ENCODE data around the gene MPPED2.

The MPPED2 gene

DNA sequence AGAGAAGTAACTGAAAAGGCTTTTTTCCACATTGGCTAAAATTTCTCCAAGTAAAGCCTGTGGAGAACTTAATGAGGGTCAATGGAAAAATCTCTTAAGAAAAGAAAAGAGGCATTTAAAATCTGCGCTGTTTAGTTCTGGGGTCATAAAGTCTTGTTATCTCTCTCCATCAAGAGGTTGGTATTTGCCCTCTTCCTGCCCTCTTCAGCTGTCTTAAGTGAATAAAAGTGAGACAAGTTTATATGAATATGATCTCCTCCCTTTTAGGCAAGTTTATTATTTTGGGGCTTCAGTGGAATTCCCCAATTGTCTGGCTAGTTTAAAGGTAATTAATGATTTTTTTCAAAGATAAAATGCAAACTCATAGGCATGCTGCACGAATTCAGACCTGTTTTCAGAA, 173.6 kb downstream of the MPPED2 start:
- DNase-seq (ENCODE audit: low spot score) = no peak

- no peak for DNase-seq (ENCODE audit: low spot score)
Measured at GRCh38 chr11:30411383-30411782, 174.8 kb downstream of the MPPED2 start.

GRCh38 chr11:30406978-30407762, 179.0 kb downstream of the MPPED2 start:
- DNase-seq (ENCODE audit: low spot score) = no peak

DNA sequence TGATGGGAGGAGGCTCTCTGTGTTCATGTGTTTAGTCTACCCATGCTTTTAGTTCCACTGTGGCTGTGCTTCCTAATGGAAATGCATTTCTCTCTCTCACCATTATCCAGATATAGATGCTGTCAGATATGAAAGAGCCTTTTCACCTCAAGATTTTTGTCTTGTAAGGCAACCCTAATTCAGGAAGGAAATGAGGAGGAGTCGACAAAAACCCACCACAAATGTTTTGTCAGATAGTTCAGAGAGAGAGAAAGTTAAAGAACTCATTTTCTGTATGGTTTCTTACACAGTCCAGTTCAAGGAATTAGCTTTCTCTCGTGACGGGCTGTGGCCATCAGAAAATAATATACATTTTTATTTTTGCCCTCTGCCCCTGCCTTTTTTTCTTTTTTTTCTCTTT, 180.8 kb downstream of the MPPED2 start:
- DNase-seq (ENCODE audit: low spot score) = no peak

- no peak for DNase-seq (ENCODE audit: low spot score)
Measured at GRCh38 chr11:30404136-30404535, 182.0 kb downstream of the MPPED2 start.

DNA sequence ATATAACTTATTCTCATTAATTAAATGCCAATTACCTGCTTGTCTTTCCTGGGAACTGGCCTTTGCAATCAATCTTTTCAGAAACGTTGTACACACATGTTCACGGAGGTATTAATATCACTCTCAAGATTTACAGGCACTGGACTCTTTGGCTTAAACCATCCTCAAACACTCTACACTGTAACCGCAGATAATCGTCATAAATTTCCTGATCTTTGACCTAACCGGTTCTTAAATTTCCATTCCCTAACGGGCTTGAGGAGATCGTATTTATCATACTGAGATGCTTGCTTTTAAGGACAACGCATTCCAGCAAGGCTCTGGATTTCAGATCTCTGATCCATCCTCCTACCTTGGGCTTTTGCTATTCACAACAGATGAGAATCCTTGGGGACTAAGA, 190.4 kb downstream of the MPPED2 start:
- no peak for DNase-seq (ENCODE audit: low spot score)

- DNase-seq (ENCODE audit: low spot score) = no peak
Measured at GRCh38 chr11:30393012-30393411, 193.1 kb downstream of the MPPED2 start.

- no peak for DNase-seq (ENCODE audit: low spot score)
Measured at GRCh38 chr11:30392221-30392784, 193.8 kb downstream of the MPPED2 start.

DNA sequence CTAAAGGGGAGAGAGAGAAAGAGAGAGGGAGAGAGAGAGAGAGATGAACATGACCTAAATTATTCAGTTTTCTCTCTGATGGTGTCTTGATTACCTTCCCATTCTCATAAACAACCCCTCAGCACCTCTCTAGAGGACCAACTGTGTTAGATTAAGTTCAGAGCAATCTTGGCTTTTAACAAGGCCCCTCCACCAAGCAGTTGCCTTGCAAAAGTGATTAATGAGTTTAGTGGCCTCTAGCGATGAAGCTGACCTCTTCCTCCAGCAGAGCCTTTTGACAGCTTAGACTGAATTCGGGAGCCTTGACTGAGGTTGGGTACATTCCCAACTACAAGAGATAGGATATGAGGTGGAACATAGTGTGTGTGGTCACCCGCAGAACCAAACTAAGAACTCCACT, 197.2 kb downstream of the MPPED2 start:
- DNase-seq (ENCODE audit: low spot score) = no peak

DNA sequence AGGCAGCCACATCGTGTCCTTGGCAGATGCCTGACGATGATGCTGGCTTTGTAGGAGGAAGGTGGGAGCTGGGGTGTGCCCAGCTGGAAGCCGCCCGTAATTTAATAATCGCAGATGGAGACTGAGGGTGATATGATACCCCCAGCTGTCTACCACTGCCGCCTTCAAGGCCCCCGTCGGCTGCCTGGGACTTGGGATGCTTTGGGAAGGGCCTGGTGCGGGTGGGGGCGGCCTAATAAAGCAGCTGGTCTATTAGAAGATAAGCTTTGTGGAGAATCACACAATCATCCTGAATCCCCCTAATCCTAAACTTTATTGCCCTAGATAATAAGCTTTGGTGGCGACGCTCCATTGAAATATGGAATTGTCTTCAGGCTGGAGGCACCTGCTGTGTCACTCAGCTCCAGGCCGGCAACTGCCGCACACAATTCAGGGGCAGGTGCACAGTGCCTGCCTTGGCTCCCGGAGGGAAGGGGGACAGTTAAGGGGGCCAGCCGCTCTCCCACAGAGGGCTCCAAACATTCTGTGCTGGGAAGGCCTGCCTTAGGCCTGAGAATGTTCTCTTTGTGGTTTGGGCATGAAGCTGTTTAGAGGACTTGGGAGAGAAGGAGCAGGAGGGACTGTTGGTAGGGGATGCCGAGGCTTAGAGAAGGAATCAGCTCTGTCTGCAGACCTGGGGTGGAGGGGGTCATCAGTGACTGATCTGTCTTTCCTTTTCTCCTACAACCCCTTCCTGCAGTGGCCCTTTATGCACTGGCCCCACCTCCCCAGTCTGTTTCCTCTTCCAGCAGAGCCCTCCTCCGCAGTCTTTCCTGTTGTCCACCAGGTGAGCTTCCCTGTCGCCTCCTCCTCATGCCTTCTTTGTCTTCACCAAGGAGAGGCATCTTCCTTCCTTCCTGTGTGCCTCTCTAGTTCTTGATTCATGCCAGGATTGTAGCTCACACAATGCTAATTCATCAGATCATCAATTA, 198.0 kb downstream of the MPPED2 start:
- DNase-seq (ENCODE audit: low spot score) = peak; percentile 69

DNA sequence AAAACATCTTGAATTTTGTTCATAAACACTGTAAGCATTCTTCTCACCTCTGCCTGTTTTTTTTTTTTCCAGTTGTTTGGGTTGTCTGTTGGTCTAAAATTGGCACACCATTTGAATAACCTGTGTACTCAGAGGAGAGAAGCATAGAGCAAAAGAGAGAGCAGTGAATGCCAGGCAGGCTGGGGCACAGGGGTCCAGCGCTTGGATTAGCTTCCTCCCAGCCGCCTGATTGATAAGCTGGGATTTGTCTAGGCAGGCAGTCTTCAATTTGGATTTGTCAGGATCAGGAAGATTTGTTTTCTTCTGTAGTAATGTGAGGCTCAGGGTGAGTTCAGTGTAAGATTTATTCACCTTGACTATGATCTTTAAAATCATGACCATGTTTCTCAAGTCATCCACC, 204.3 kb downstream of the MPPED2 start:
- peak; percentile 55 for DNase-seq (ENCODE audit: low spot score)

DNA sequence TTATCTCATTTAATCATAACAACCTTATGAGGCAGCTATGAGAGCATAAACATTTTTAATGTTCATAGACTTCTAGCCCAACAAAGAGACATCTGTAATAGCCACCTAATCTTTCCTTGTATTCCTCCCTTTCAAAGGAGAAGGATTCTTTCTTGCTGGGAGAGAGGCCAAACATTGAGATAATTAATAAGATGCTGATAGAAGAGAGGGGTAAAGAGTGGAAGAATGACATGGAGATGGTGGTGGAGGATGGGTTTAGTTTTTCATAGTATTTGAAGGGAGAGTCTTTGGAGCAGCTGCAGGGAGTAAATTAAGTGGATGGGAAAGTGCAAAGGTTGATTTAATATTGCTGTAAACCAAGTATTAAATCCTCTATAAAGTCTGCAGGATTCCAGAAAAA, 205.3 kb downstream of the MPPED2 start:
- no peak for DNase-seq (ENCODE audit: low spot score)

- DNase-seq (ENCODE audit: low spot score) = no peak
Measured at GRCh38 chr11:30377347-30377746, 208.8 kb downstream of the MPPED2 start.

DNA sequence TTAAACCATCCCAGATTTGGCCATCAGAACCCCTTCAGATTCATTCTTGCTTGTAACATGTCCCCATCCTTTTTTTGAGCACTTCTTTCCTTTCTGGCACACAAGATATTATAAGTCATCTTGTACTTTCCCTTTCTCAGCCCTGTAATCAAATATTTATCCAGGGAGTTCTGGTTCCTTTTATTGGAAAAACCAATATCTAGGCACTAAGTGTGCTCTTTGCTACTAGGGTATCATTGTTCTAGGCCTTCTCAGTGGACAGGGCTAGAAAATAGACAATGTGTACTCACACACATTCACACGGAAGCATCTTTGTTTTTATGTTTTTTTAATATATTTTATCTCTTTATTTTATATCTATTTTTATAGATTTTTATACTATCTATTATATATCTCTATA, 216.0 kb downstream of the MPPED2 start:
- DNase-seq (ENCODE audit: low spot score) = no peak

DNA sequence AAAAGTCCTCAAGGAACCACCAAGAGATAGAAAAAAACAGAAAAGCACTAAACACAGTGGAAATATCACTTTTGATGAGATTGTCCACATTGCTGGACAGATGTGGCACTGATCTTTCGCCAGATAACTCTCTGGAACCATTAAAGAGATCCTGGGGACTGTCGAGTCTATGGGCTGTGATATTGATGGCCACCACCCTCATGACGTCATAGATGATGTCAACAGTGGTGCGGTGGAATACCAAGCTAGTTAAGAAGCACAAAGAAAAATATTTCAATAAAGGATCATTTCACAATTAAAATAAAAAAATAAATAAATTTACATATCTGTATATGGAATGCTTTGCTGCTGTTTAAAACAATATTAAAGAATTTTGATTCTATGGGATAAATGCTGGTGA, 217.8 kb downstream of the MPPED2 start:
- DNase-seq (ENCODE audit: low spot score) = no peak

DNA sequence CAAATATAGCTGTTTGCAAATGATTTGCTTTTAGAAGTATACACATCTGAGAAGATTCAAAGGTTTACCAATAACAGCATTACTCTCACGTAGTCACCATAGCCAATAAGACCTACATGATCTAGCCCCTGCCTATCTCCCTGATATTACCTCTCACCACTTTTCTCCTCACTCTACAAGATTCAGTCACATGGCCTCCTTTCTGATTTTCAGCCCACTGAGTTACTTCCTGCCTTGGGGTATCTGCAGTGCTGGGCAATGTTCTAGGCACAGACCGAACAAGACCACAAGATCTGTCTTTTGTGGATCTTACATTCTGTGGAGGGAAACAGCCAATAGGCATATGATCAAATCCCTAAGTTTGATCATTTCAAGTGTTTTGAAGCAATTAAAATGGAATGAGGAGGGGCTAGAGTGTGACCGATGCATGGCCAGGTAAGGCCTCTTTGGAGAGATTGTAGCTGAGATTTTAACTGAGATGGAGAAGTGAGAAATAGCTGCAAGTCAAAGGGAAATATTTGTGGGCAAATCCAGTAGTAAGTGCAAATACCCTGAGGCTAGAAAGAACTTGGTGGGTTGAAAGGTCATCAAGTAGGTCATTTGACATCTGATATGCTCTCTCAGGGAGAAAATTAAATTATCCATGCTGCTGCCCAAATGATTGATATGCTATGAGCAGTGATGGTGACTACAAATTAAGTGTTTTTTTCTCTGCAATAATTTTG, 220.2 kb downstream of the MPPED2 start:
- no peak for DNase-seq (ENCODE audit: low spot score)

DNA sequence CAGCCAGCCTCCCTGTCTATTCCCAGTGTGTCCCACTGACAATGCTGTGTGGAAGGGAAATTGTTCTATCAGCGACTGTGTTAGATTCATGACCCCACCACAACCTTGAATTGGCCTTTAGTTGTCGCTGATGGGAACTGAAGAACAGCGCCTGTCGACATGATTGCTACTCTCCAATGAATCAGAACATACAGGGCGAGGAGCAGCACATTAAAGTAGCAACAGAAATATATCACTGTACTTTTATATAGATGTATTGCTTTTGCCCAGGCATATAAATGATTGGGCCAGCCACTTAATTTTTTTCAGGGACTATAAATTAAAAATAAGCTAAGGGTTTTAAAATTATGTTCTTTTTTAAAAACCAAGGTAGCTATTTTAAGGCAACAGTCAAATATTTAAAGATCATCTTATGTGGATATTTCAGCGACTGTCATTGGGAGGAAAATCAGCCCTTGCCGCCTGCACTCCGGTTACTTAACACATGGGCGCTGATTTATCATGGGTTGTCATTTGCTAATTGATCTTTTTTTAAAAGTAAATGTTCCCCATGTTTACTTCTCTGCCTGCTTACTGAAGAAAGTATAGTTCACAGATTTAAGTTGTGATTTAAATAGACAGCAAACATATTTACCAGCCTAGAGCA, 221.2 kb downstream of the MPPED2 start:
- no peak for DNase-seq (ENCODE audit: low spot score)

DNA sequence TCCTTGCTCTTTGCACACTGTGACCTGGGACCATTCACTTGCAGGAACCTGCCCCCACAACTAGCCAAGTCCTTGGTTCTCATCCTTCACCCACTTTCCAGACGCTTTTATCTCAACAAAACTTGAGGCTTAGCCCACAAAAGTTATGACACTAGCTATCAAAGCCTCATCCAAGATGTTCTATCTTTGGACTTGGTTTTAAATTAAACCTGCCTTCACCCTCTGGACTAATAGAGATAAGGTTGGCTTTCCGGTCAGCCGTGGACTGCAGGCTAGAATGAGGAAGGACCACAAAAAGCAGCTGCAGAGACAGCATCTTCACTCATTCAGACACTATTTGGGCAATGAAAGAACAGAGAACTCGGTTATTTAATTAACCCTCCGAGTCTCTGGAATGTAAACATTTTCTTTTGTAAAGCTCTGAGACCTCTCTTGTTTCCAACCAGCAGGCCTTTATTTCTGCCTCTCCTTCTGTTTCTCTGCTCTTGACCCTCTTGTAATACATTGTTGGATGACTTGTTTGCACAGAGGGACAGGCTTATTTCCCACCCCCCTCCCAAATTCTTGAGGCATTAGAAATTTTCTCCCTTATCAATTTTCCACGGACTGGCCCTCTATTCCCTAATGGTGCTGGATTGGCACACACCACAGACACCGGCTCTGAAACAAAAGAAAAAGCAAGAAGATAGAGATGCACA, 221.9 kb downstream of the MPPED2 start:
- DNase-seq (ENCODE audit: low spot score) = no peak

- no peak for DNase-seq (ENCODE audit: low spot score)
Measured at GRCh38 chr11:30360741-30361140, 225.4 kb downstream of the MPPED2 start.

Data from D341Med (cell line).